GM12878 (cell line): ENCODE measurements around the gene TRIM32. TPM values are rescaled to one million over a fixed set of nuclear protein-coding genes. Genes with fewer than 3 reads are reported as not detected.

ENCODE experiments used
- ATAC-seq: fragments of 200-7000 bp; cut with Tn5 transposase; 3 replicates; pipeline ENCODE4 v1.9.1; 2020; ENCODE audit warnings: mild to moderate bottlenecking, moderate library complexity
- BruUV-seq: library from RNA; stranded (reverse); fragments of 400-500 nt; replicated peaks from 2 replicates; lab custom pipeline; 2021; lab: Mats Ljungman, UMichigan
- CTCF ChIA-PET: fragments of 300-600 bp; sonication (Branson Sonifier 250); formaldehyde crosslinking; extraction: SDS; loops from one replicate; lab custom pipeline; 2021; ENCODE audit warnings: inconsistent platforms; lab: Yijun Ruan, JAX
- POLR2A ChIA-PET: fragments of 350-600 bp; formaldehyde crosslinking; extraction: SDS; loops from one replicate; lab custom pipeline; 2021; ENCODE audit warnings: inconsistent platforms; lab: Charles Lee
- RAD21 ChIA-PET: fragments of 300-600 bp; sonication (Branson Sonifier 250); formaldehyde crosslinking; loops from one replicate; lab custom pipeline; 2023; ENCODE audit warnings: antibody characterized with exemption; ENCODE audit not compliant: unreplicated experiment; lab: Charles Lee
- SMC1A ChIA-PET: fragments of 300-600 bp; sonication (Branson Sonifier 250); formaldehyde crosslinking; loops from one replicate; lab custom pipeline; 2023; ENCODE audit not compliant: unreplicated experiment, uncharacterized antibody; lab: Charles Lee
- DNase-seq: peaks from one replicate; pipeline ENCODE4 v3.0.0-alpha.2; 2011; ENCODE audit warnings: low read depth, low spot score
- FAIRE-seq: peaks from 3 replicates; lab custom pipeline; 2011; peaks lifted over from hg19 to GRCh38; lab: Jason Lieb, UNC
- H2AFZ ChIP-seq: 2 replicates; pipeline ENCODE4 v1.6.0; 2011; ENCODE audit warnings: low read depth, low read length, control low read depth; ENCODE audit not compliant: control insufficient read depth
- H3K27ac ChIP-seq: 2 replicates; pipeline ENCODE4 v1.5.1; 2011; ENCODE audit warnings: control low read depth; ENCODE audit not compliant: control insufficient read depth, insufficient read depth
- H3K27me3 ChIP-seq, 2 experiments: replicated peaks in 1 of 2; 2 replicates each; pipeline versions ENCODE4 v1.6.0 to v1.6.1; 2011; ENCODE audit warnings: low read length in 1 of 2; ENCODE audit not compliant: control insufficient read depth in 2 of 2, insufficient read depth in 2 of 2
- H3K36me3 ChIP-seq, 2 experiments: 2 replicates each; pipeline ENCODE4 v1.5.1; 2011; ENCODE audit warnings: low read length in 1 of 2; ENCODE audit not compliant: control insufficient read depth in 2 of 2, insufficient read depth in 2 of 2
- H3K4me1 ChIP-seq: 2 replicates; pipeline ENCODE4 v1.6.1; 2011; ENCODE audit warnings: mild to moderate bottlenecking, low read length, moderate library complexity, mixed read lengths; ENCODE audit not compliant: control insufficient read depth, insufficient read depth
- H3K4me2 ChIP-seq: 2 replicates; pipeline ENCODE4 v1.6.0; 2011; ENCODE audit warnings: control low read depth; ENCODE audit not compliant: control insufficient read depth, insufficient read depth
- H3K4me3 ChIP-seq: fragments of 200-600 bp; sonication (generic); 2 replicates; pipeline ENCODE4 v1.5.1; 2016
- H3K79me2 ChIP-seq: 2 replicates; pipeline ENCODE4 v1.6.0; 2011; ENCODE audit warnings: low read length; ENCODE audit not compliant: control insufficient read depth, insufficient read depth
- H3K9ac ChIP-seq: 2 replicates; pipeline ENCODE4 v1.8.0; 2011; ENCODE audit warnings: low read length, control low read depth, mixed read lengths; ENCODE audit not compliant: control insufficient read depth, insufficient read depth
- H3K9me3 ChIP-seq: replicated peaks from 3 replicates; pipeline ENCODE4 v1.5.1; 2011; ENCODE audit warnings: mild to moderate bottlenecking, low read length; ENCODE audit not compliant: control insufficient read depth, insufficient read depth
- H4K20me1 ChIP-seq: 2 replicates; pipeline ENCODE4 v1.6.0; 2011; ENCODE audit not compliant: control insufficient read depth, insufficient read depth
- BRCA1 ChIP-seq: IDR thresholded peaks from 2 replicates; pipeline ENCODE4 v1.6.1; 2011; ENCODE audit warnings: low read depth, low read length, improper control_type of control experiment
- GABPA ChIP-seq: IDR thresholded peaks from 2 replicates; pipeline ENCODE4 v1.6.1; 2014; ENCODE audit warnings: antibody characterized with exemption, low read depth, mild to moderate bottlenecking, inconsistent platforms
- HDGF ChIP-seq: fragments of 450-650 bp; IDR thresholded peaks from 2 replicates; pipeline ENCODE4 v1.6.1; 2016; ENCODE audit warnings: antibody characterized with exemption
- NFXL1 ChIP-seq: fragments of 450-650 bp; IDR thresholded peaks from 2 replicates; pipeline ENCODE4 v1.6.1; 2017; ENCODE audit warnings: antibody characterized with exemption, mild to moderate bottlenecking, borderline replicate concordance
- NR2C1 ChIP-seq: fragments of 450-650 bp; IDR thresholded peaks from 2 replicates; pipeline ENCODE4 v1.6.1; 2017; ENCODE audit warnings: antibody characterized with exemption, mild to moderate bottlenecking, moderate library complexity
- POLR2AphosphoS2 ChIP-seq: IDR thresholded peaks from 2 replicates; pipeline ENCODE4 v1.6.1; 2011; ENCODE audit warnings: low read depth, mild to moderate bottlenecking, low read length, improper control_type of control experiment, moderate library complexity
- RAD51 ChIP-seq: fragments of 450-650 bp; IDR thresholded peaks from 2 replicates; pipeline ENCODE4 v1.6.1; 2016; ENCODE audit warnings: moderate library complexity, mild to moderate bottlenecking, inconsistent platforms
- SIN3A ChIP-seq: IDR thresholded peaks from 2 replicates; pipeline ENCODE4 v1.6.1; 2012; ENCODE audit warnings: low read depth, low read length, improper control_type of control experiment
- SREBF2 ChIP-seq: IDR thresholded peaks from 2 replicates; pipeline ENCODE4 v1.6.1; 2012; ENCODE audit warnings: mild to moderate bottlenecking, low read length
- STAT1 ChIP-seq: fragments of 450-650 bp; conservative IDR thresholded peaks from 2 replicates; pipeline ENCODE4 v1.6.1; 2014; ENCODE audit warnings: antibody characterized with exemption, mild to moderate bottlenecking
- ZNF24 ChIP-seq: fragments of 450-650 bp; IDR thresholded peaks from 2 replicates; pipeline ENCODE4 v1.6.1; 2017; ENCODE audit warnings: antibody characterized with exemption, mild to moderate bottlenecking
- WGBS: methylation state at CpG from one replicate; pipeline ENCODE4 v1.1.6; 2016; ENCODE audit warnings: low lambda C conversion rate; ENCODE audit not compliant: insufficient replicate concordance, insufficient coverage; ENCODE audit errors: missing lambda C conversion rate; 5-methylcytosine and 5-hydroxymethylcytosine counted together
- in situ Hi-C: fragments of 300-500 bp; cut with MboI; formaldehyde crosslinking; loops from 9 replicates; pipeline ENCODE4 v1.14.3; 2018; ENCODE audit warnings: mixed read lengths
- intact Hi-C: fragments of 100-400 bp; cut with micrococcal nuclease; formaldehyde crosslinking; loops from one replicate; pipeline ENCODE4 v1.14.2; 2022; ENCODE audit not compliant: unreplicated experiment
- polyA plus RNA-seq, 11 experiments: library from polyadenylated mRNA; depleted of rRNA in 4 of 11; unstranded in 6 of 11; stranded (reverse) in 5 of 11; fragments of >200 nt; fragmentation: Nextera tagmentation in 4 of 11; fragmentation: Illumina TruSeq in 1 of 11; extraction: Ambion mirVana in 4 of 11; extraction: Trizol in 1 of 11; gene quantifications; 1 replicate in 1 of 11; 2 replicates in 10 of 11; pipeline versions ENCODE4 v1.2.1 to v1.2.3, GENCODE V29; 2011 to 2016; ENCODE audit warnings: inconsistent platforms in 2 of 11, missing spikeins in 2 of 11, low read depth in 1 of 11
- total RNA-seq, 4 experiments: library from RNA; depleted of rRNA in 3 of 4; stranded (reverse); fragments of >200 nt in 3 of 4; fragmentation: Illumina TruSeq in 1 of 4; extraction: Trizol in 1 of 4; gene quantifications; 2 replicates each; pipeline versions ENCODE4 v1.2.1 to v1.2.3, GENCODE V29; 2013 to 2021
- TF ChIP-seq, protein P1 (sequence below): fragments of 450-650 bp; IDR thresholded peaks from 2 replicates; pipeline ENCODE4 v1.6.1; 2017; ENCODE audit warnings: borderline replicate concordance
- TF ChIP-seq, protein P2 (sequence below): IDR thresholded peaks from 2 replicates; pipeline ENCODE4 v1.6.1; 2011; ENCODE audit warnings: mild to moderate bottlenecking, low read depth, low read length, moderate library complexity; ENCODE audit not compliant: insufficient replicate concordance

TRIM32 gene
- total and polyA plus RNA-seq, 10 of the 15 experiments (the other 5 are each of a cell fraction or from before 2014, with no cell fraction given): 7.1 to 23.8 (median 12.2) TPM

DNA sequence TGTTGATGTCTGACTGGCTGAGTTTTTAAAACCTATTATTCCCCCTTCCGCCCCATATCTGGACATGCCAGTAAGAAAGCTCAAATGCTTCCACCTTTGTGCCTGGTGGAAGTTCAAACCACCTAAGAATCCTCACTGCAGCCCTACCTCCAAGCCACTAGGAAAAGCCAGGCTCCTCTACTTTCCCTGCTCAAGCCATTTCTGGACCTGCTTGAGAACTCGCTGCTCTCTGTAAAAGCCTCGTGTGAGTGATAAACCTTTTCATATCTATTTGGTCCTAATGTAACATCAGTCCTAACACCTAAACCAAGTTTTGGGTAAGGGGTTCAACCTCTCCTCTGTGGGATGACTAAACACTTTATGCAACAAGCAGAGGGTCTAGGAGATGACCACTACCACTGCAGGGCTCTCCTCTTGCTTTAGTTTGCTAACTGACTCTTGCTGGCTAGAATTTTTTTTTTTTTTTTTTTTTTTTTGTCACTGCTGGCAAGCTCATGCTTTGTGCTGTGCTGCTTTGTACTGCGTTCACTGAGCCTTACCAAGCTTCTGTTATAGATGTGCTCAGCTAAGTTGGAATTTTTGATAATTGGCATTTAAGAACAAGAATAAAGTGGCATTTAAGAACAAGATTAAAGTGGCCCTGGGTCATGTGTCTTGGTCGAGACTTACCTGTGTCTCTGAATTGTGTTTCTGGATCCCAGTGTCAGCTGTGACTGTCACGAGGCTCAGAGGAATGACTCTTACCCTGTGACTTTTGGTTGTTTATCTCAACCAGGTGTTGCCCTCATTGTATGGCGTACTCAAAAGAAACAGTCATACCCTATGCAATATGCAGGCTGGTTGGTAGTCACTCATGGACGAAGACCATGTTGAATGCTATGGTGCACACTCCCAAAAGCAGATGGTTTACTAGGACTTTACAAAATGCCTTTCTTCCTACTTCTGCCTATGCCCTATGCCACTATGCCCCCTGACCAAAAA, 19.5 kb downstream of the TRIM32 start:
- CTCF ChIA-PET: no interaction called here
- in situ Hi-C loops: no loop called here
- no peak for ATAC-seq

More for the DNA sequence above, 19.5 kb downstream of the TRIM32 start:
- no peak overlapping the region for H3K4me3 ChIP-seq
- SMC1A ChIA-PET: no interaction called here
- H3K9me3 ChIP-seq: no peaks in the 10 kb centered on the region
- BruUV-seq: no TSS peak
- FAIRE-seq: no peak
- no peak for DNase-seq
- H3K4me1 ChIP-seq: no peaks in the 10 kb centered on the region
- no peak overlapping the region for H2AFZ ChIP-seq
- H3K27ac ChIP-seq: no peak overlapping the region
- TF ChIP-seq SREBF2 (no peak), GABPA (no peak), SIN3A (no peak), NR2C1 (no peak), POLR2AphosphoS2 (no peak), STAT1 (no peak), NFXL1 (no peak), HDGF (no peak), ZNF24 (no peak), RAD51 (no peak), BRCA1 (no peak)
- TF ChIP-seq, protein P1, sequence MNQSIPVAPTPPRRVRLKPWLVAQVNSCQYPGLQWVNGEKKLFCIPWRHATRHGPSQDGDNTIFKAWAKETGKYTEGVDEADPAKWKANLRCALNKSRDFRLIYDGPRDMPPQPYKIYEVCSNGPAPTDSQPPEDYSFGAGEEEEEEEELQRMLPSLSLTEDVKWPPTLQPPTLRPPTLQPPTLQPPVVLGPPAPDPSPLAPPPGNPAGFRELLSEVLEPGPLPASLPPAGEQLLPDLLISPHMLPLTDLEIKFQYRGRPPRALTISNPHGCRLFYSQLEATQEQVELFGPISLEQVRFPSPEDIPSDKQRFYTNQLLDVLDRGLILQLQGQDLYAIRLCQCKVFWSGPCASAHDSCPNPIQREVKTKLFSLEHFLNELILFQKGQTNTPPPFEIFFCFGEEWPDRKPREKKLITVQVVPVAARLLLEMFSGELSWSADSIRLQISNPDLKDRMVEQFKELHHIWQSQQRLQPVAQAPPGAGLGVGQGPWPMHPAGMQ: no peak
- TF ChIP-seq, protein P2, sequence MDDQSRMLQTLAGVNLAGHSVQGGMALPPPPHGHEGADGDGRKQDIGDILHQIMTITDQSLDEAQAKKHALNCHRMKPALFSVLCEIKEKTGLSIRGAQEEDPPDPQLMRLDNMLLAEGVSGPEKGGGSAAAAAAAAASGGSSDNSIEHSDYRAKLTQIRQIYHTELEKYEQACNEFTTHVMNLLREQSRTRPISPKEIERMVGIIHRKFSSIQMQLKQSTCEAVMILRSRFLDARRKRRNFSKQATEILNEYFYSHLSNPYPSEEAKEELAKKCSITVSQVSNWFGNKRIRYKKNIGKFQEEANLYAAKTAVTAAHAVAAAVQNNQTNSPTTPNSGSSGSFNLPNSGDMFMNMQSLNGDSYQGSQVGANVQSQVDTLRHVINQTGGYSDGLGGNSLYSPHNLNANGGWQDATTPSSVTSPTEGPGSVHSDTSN: no peak
- peaks cover 0 to under 1% of the 10 kb centered on the region in 2 experiments; a peak in 1 of 4 replicates for H3K36me3 ChIP-seq
- POLR2A ChIA-PET: interaction anchor here (0.6 kb wide), 1 partner anchor 10 kb away, joined by 3 read pairs; no protein-coding TSS in a partner anchor
- no peaks in the 10 kb centered on the region for H4K20me1 ChIP-seq
- 94% methylated on average over 8 of the region's 8 CpGs for WGBS
- H3K27me3 ChIP-seq: no peaks in the 10 kb centered on the region
- intact Hi-C loops: no loop called here
- no peak overlapping the region for H3K9ac ChIP-seq
- H3K79me2 ChIP-seq: no peaks in the 10 kb centered on the region; the same call in 1 of the 2 replicates
- H3K4me2 ChIP-seq: no peak overlapping the region
- RAD21 ChIA-PET: no interaction called here
